HepG2 (cell line): ENCODE measurements around the gene PGPEP1. TPM values are rescaled to one million over a fixed set of nuclear protein-coding genes. Genes with fewer than 3 reads are reported as not detected.

Experiments
- ATAC-seq: fragments of 200-7000 bp; cut with Tn5 transposase; 3 replicates; pipeline ENCODE4 v1.9.1; 2020; ENCODE audit warnings: mild to moderate bottlenecking, moderate library complexity
- BruUV-seq: library from RNA; stranded (reverse); fragments of 400-500 nt; replicated peaks from 2 replicates; lab custom pipeline; 2021; lab: Mats Ljungman, UMichigan
- CTCF ChIA-PET: fragments of 300-600 bp; formaldehyde crosslinking; extraction: SDS; loops from one replicate; lab custom pipeline; 2021; ENCODE audit warnings: low total read pairs, inconsistent platforms, low intra/inter-chr PET ratio; lab: Yijun Ruan, JAX
- POLR2A ChIA-PET: fragments of 350-600 bp; sonication (Branson Sonifier 250); formaldehyde crosslinking; loops from one replicate; lab custom pipeline; 2020; ENCODE audit warnings: antibody characterized with exemption, inconsistent platforms; lab: Yijun Ruan, JAX
- DNase-seq: peaks from one replicate; pipeline ENCODE4 v3.0.0-alpha.2; 2015; ENCODE audit warnings: low spot score
- FAIRE-seq: peaks from 3 replicates; lab custom pipeline; 2011; peaks lifted over from hg19 to GRCh38; lab: Jason Lieb, UNC
- H2AFZ ChIP-seq: one replicate; pipeline ENCODE4 v1.6.1; 2011; ENCODE audit warnings: low read length, inconsistent platforms
- H3K27ac ChIP-seq: fragments of 300-600 bp; 3 replicates; pipeline ENCODE4 v1.8.0; 2011; ENCODE audit warnings: mixed run types, mild to moderate bottlenecking, mixed read lengths, low read length, inconsistent platforms; ENCODE audit not compliant: insufficient read depth; ENCODE audit errors: extremely low read length
- H3K27me3 ChIP-seq, 2 experiments: fragments of 200-600 bp in 1 of 2; 2 replicates in 1 of 2; 3 replicates in 1 of 2; pipeline versions ENCODE4 v1.6.0 to v1.8.0; 2011; ENCODE audit warnings: low read length in 2 of 2, mild to moderate bottlenecking in 2 of 2, moderate library complexity in 2 of 2, inconsistent platforms in 1 of 2; ENCODE audit not compliant: insufficient read depth in 2 of 2, control insufficient read depth in 1 of 2
- H3K36me3 ChIP-seq, 2 experiments: fragments of 200-600 bp in 1 of 2; replicated peaks in 1 of 2; 2 replicates in 1 of 2; 3 replicates in 1 of 2; pipeline versions ENCODE4 v1.5.1 to v1.8.0; 2011; ENCODE audit warnings: low read length in 2 of 2, inconsistent platforms in 1 of 2; ENCODE audit not compliant: insufficient read depth in 2 of 2, control insufficient read depth in 1 of 2
- H3K4me1 ChIP-seq: 2 replicates; pipeline ENCODE4 v1.5.1; 2012; ENCODE audit warnings: low read length, inconsistent platforms; ENCODE audit not compliant: insufficient read depth
- H3K4me2 ChIP-seq: 2 replicates; pipeline ENCODE4 v1.6.0; 2011; ENCODE audit warnings: low read depth, low read length, inconsistent platforms
- H3K4me3 ChIP-seq, 3 experiments: fragments of 200-600 bp in 1 of 3; sonication (generic), shearing (Covaris generic) in 1 of 3; replicated peaks in 1 of 3; 2 replicates each; pipeline ENCODE4 v1.5.1; 2011 to 2016; ENCODE audit warnings: low read length in 3 of 3, inconsistent platforms in 2 of 3, low read depth in 2 of 3, mild to moderate bottlenecking in 2 of 3, control low read depth in 1 of 3, mixed read lengths in 1 of 3; ENCODE audit not compliant: insufficient read depth in 1 of 3
- H3K79me2 ChIP-seq: one replicate; pipeline ENCODE4 v1.6.1; 2011; ENCODE audit warnings: low read length, inconsistent platforms; ENCODE audit not compliant: insufficient read depth
- H3K9ac ChIP-seq: 2 replicates; pipeline ENCODE4 v1.6.0; 2011; ENCODE audit warnings: mild to moderate bottlenecking, low read depth, low read length, inconsistent platforms; ENCODE audit not compliant: insufficient read depth
- H3K9me3 ChIP-seq: 2 replicates; pipeline ENCODE4 v1.5.1; 2012; ENCODE audit warnings: mild to moderate bottlenecking, low read length
- H4K20me1 ChIP-seq: 2 replicates; pipeline ENCODE4 v1.6.0; 2011; ENCODE audit warnings: inconsistent platforms, mild to moderate bottlenecking, low read length, moderate library complexity; ENCODE audit not compliant: insufficient read depth
- BCL6 ChIP-seq: IDR thresholded peaks from 2 replicates; pipeline ENCODE4 v1.6.1; 2016; ENCODE audit warnings: missing genetic modification reagents, missing compliant biosample characterization
- BHLHE40 ChIP-seq: IDR thresholded peaks from 2 replicates; pipeline ENCODE4 v1.6.1; 2011; ENCODE audit warnings: low read length, improper control_type of control experiment
- GPBP1L1 ChIP-seq: sonication (generic); formaldehyde crosslinking; IDR thresholded peaks from 2 replicates; pipeline ENCODE4 v1.5.0; 2020; ENCODE audit warnings: mild to moderate bottlenecking, missing genetic modification reagents
- GTF2F1 ChIP-seq: fragments of 150-350 bp; IDR thresholded peaks from 2 replicates; pipeline ENCODE4 v1.6.1; 2014; ENCODE audit warnings: low read length
- HDAC1 ChIP-seq: sonication (generic); formaldehyde crosslinking; IDR thresholded peaks from 2 replicates; pipeline ENCODE4 v1.5.1; 2020; ENCODE audit warnings: mild to moderate bottlenecking, missing genetic modification reagents
- HNF4G ChIP-seq, 2 experiments: sonication (generic) in 1 of 2; formaldehyde crosslinking in 1 of 2; IDR thresholded peaks; 2 replicates each; pipeline versions ENCODE4 v1.4.0 to v1.6.1; 2011 to 2020; ENCODE audit warnings: borderline replicate concordance in 2 of 2, low read depth in 2 of 2, mild to moderate bottlenecking in 2 of 2, low read length in 1 of 2, missing genetic modification reagents in 1 of 2, moderate library complexity in 1 of 2
- KDM1A ChIP-seq: IDR thresholded peaks from 2 replicates; pipeline ENCODE4 v1.6.1; 2016; ENCODE audit warnings: missing compliant biosample characterization
- MXI1 ChIP-seq: IDR thresholded peaks from 3 replicates; pipeline ENCODE4 v1.6.1; 2012; ENCODE audit warnings: low read depth, low read length, inconsistent platforms, borderline replicate concordance
- NFKBIZ ChIP-seq: IDR thresholded peaks from 2 replicates; pipeline ENCODE4 v1.6.1; 2018; ENCODE audit warnings: missing genetic modification reagents, missing compliant biosample characterization
- NFYB ChIP-seq: sonication (generic); formaldehyde crosslinking; IDR thresholded peaks from 2 replicates; pipeline ENCODE4 v1.4.0; 2020; ENCODE audit warnings: missing genetic modification reagents
- PAXIP1 ChIP-seq: sonication (generic); formaldehyde crosslinking; conservative IDR thresholded peaks from 2 replicates; pipeline ENCODE4 v1.4.0; 2020; ENCODE audit warnings: mild to moderate bottlenecking, missing genetic modification reagents, moderate library complexity
- SAP130 ChIP-seq: IDR thresholded peaks from 2 replicates; pipeline ENCODE4 v1.6.1; 2016; ENCODE audit warnings: low read depth
- SETDB1 ChIP-seq: sonication (generic); formaldehyde crosslinking; IDR thresholded peaks from 2 replicates; pipeline ENCODE4 v1.5.1; 2020; ENCODE audit warnings: missing genetic modification reagents, mild to moderate bottlenecking, borderline replicate concordance
- SP4 ChIP-seq: sonication (generic); formaldehyde crosslinking; IDR thresholded peaks from 2 replicates; pipeline ENCODE4 v1.8.1; 2023; ENCODE audit warnings: mild to moderate bottlenecking, missing genetic modification reagents
- ZFP41 ChIP-seq: sonication (generic); formaldehyde crosslinking; IDR thresholded peaks from 2 replicates; pipeline ENCODE4 v1.4.0; 2020; ENCODE audit warnings: mild to moderate bottlenecking, missing genetic modification reagents, borderline replicate concordance
- ZNF124 ChIP-seq: sonication (generic); formaldehyde crosslinking; IDR thresholded peaks from 2 replicates; pipeline ENCODE4 v1.4.0; 2020; ENCODE audit warnings: missing genetic modification reagents
- ZNF225 ChIP-seq: sonication (generic); formaldehyde crosslinking; IDR thresholded peaks from 2 replicates; pipeline ENCODE4 v1.4.0; 2020; ENCODE audit warnings: mild to moderate bottlenecking, missing genetic modification reagents
- ZNF333 ChIP-seq: sonication (generic); formaldehyde crosslinking; IDR thresholded peaks from 2 replicates; pipeline ENCODE4 v1.4.0; 2020; ENCODE audit warnings: mild to moderate bottlenecking, missing genetic modification reagents, borderline replicate concordance
- ZNF512 ChIP-seq: sonication (generic); formaldehyde crosslinking; IDR thresholded peaks from 2 replicates; pipeline ENCODE4 v1.4.0; 2020; ENCODE audit warnings: mild to moderate bottlenecking, missing genetic modification reagents
- WGBS: methylation state at CpG from one replicate; pipeline ENCODE4 v1.1.6; 2017; ENCODE audit warnings: low lambda C conversion rate; 5-methylcytosine and 5-hydroxymethylcytosine counted together
- in situ Hi-C: cut with HindIII; loops from 2 replicates; pipeline ENCODE4 v1.10.0; 2017; ENCODE audit warnings: low pct_unique_long_range_greater_than_20kb; ENCODE audit not compliant: extremely low pct_ligation_motif_present
- intact Hi-C: fragments of 100-400 bp; cut with micrococcal nuclease; formaldehyde crosslinking; loops from one replicate; pipeline ENCODE4 v1.10.0; 2022; ENCODE audit not compliant: unreplicated experiment
- polyA plus RNA-seq, 8 experiments: library from polyadenylated mRNA; depleted of rRNA in 3 of 8; stranded (reverse) in 7 of 8; unstranded in 1 of 8; fragments of >200 nt; fragmentation: Illumina TruSeq in 4 of 8; extraction: Trizol in 4 of 8; gene quantifications; 2 replicates each; pipeline versions ENCODE4 v1.2.1 to v1.2.3, GENCODE V29; 2011 to 2016; ENCODE audit warnings: low read depth in 4 of 8, missing spikeins in 1 of 8, mixed read lengths in 1 of 8; ENCODE audit not compliant: insufficient read depth in 1 of 8
- total RNA-seq, 5 experiments: library from RNA; depleted of rRNA; stranded (reverse); fragments of >200 nt; fragmentation: Illumina TruSeq; extraction: Trizol; gene quantifications; 2 replicates each; pipeline ENCODE4 v1.2.3, GENCODE V29; 2016; ENCODE audit warnings: low read depth in 1 of 5

PGPEP1 gene
- total and polyA plus RNA-seq, 2 of the 13 experiments (the other 11 are each of a cell fraction or from before 2014, with no cell fraction given), result 53.1 to 56.6 TPM

- peak; percentile 49 for DNase-seq
- H3K27me3 ChIP-seq, result no peaks in the 10 kb centered on the region
- no TSS peak for BruUV-seq
- no peaks in the 10 kb centered on the region for H3K9me3 ChIP-seq
- POLR2A ChIA-PET, result interaction anchor here (0.7 to 1.4 kb wide), 2 partner anchors 55 to 58 kb away, joined by 3 to 4 read pairs; partner anchors contain the start of gene JUND
- H2AFZ ChIP-seq, result no peak overlapping the region
- peaks cover 82% of the 10 kb centered on the region for H3K4me1 ChIP-seq
- CTCF ChIA-PET, result interaction anchor here (1.2 kb wide), 1 partner anchor 62 kb away, joined by 3 read pairs; the partner anchor contains the start of gene IQCN
- H3K79me2 ChIP-seq, result no peaks in the 10 kb centered on the region
- no peak overlapping the region for H3K27ac ChIP-seq
- peak overlapping the region in 1 of 3 experiments; percentile 33; a peak in 1 of 6 replicates for H3K4me3 ChIP-seq
- WGBS, result 9% methylated on average over 7 of the region's 7 CpGs
- in situ Hi-C loops, result no loop called here
- intact Hi-C loops, result loop anchor here (5.0 kb wide), 1 partner anchor 76 kb away; no protein-coding TSS in a partner anchor
- peak overlapping the region; percentile 57 for H3K4me2 ChIP-seq
- H4K20me1 ChIP-seq, result no peaks in the 10 kb centered on the region
- no peaks in the 10 kb centered on the region for H3K36me3 ChIP-seq
- FAIRE-seq, result no peak
- peak; percentile 19; the same call in 2 of the 3 replicates for ATAC-seq
- H3K9ac ChIP-seq, result peak overlapping the region; percentile 15; the same call in 1 of the 2 replicates
- TF ChIP-seq ZNF512 (CRISPR knock-in tag), result no peak
- TF ChIP-seq PAXIP1 (CRISPR knock-in tag), result peak; percentile 57
- TF ChIP-seq KDM1A (CRISPR knock-in tag), result no peak
- TF ChIP-seq SP4, result no peak
- TF ChIP-seq NFYB (CRISPR knock-in tag), result no peak
- TF ChIP-seq HNF4G (IDR thresholded peaks at IDR 0.05; ENCODE audit: borderline replicate concordance, low read depth, low read length), result 0 out of 2 replicates have a peak, but pooled peaks have one; percentile 48
- TF ChIP-seq HNF4G (CRISPR knock-in tag; IDR thresholded peaks at IDR 0.05; ENCODE audit: borderline replicate concordance, low read depth), result no peak
- 0 out of 2 replicates have a peak, but pooled peaks have one; percentile 30 for TF ChIP-seq HDAC1 (CRISPR knock-in tag)
- TF ChIP-seq ZNF225, result no peak
- TF ChIP-seq ZNF124 (CRISPR knock-in tag), result no peak
- no peak for TF ChIP-seq BHLHE40
- no peak for TF ChIP-seq GPBP1L1 (CRISPR knock-in tag)
- TF ChIP-seq GTF2F1, result no peak
- no peak for TF ChIP-seq ZNF333 (CRISPR knock-in tag)
- no peak for TF ChIP-seq SETDB1
- no peak for TF ChIP-seq ZFP41 (CRISPR knock-in tag)
- peak; percentile 57 for TF ChIP-seq SAP130 (CRISPR knock-in tag)
- no peak for TF ChIP-seq NFKBIZ (CRISPR knock-in tag)
- no peak for TF ChIP-seq BCL6
- no peak for TF ChIP-seq MXI1
Observed at GRCh38 chr19:18336121-18336520, 4.3 kb upstream of the PGPEP1 start.
